Stomach (tissue), 9 donors: ENCODE data around the gene ABCA13. TPM values are rescaled to one million over a fixed set of nuclear protein-coding genes. Genes with fewer than 3 reads are reported as not detected.

ENCODE experiments used
- DNase-seq, 2 donors: peaks; one replicate each; pipeline versions ENCODE4 v3.0.0 to v3.0.0-alpha.2; 2013 to 2019
- H3K27ac ChIP-seq, 5 donors: fragments of 200-600 bp in 4 of 5; sonication (generic) in 4 of 5; one replicate each; pipeline ENCODE4 v1.5.1; 2013 to 2019; ENCODE audit warnings: mild to moderate bottlenecking in 1 of 5, moderate library complexity in 1 of 5
- H3K27me3 ChIP-seq, 3 donors: fragments of 200-600 bp; sonication (generic); one replicate each; pipeline ENCODE4 v1.5.1; 2017 to 2019; ENCODE audit warnings: mixed run types in 1 of 3
- H3K36me3 ChIP-seq, 4 donors: fragments of 200-600 bp; sonication (generic); 1 replicate in 3 of 4; 2 replicates in 1 of 4; pipeline ENCODE4 v1.5.1; 2016 to 2019
- H3K4me1 ChIP-seq, 4 donors: fragments of 200-600 bp; sonication (generic); one replicate each; pipeline ENCODE4 v1.5.1; 2016 to 2019
- H3K4me3 ChIP-seq, 4 donors: fragments of 200-600 bp; sonication (generic) in 3 of 4; one replicate each; pipeline ENCODE4 v1.5.1; 2016 to 2019; ENCODE audit warnings: mild to moderate bottlenecking in 1 of 4
- H3K9me3 ChIP-seq, 4 donors: fragments of 200-600 bp; sonication (generic); one replicate each; pipeline ENCODE4 v1.5.1; 2016 to 2019
- EP300 ChIP-seq: sonication (generic); formaldehyde crosslinking; IDR thresholded peaks from one replicate; pipeline ENCODE4 v1.6.1; 2017; ENCODE audit warnings: antibody characterized with exemption
- POLR2A ChIP-seq, 4 donors: fragments of 450-650 bp; IDR thresholded peaks; one replicate each; pipeline ENCODE4 v1.6.1; 2016; ENCODE audit warnings: antibody characterized with exemption in 4 of 4, control low read depth in 2 of 4, mild to moderate bottlenecking in 1 of 4, moderate library complexity in 1 of 4
- POLR2AphosphoS5 ChIP-seq, 3 donors: sonication (generic); formaldehyde crosslinking; IDR thresholded peaks; one replicate each; pipeline ENCODE4 v1.6.1; 2016; ENCODE audit warnings: antibody characterized with exemption in 3 of 3
- WGBS, 5 donors: extraction: QIAGEN DNeasy Blood & Tissue Kit in 3 of 5; methylation state at CpG; one replicate each; pipeline versions ENCODE4 v1.1.5 to v1.1.7; 2013 to 2018; 5-methylcytosine and 5-hydroxymethylcytosine counted together
- intact Hi-C: fragments of 100-400 bp; cut with DNase I; formaldehyde crosslinking; loops from one replicate; pipeline ENCODE4 v1.15.1; 2023; ENCODE audit warnings: low total_unique reads
- polyA plus RNA-seq, 3 donors: library from polyadenylated mRNA; stranded (reverse); fragments of 200-250 nt; gene quantifications; one replicate each; pipeline ENCODE4 v1.2.3, GENCODE V29; 2013
- total RNA-seq, 5 donors: library from RNA; depleted of rRNA; stranded (reverse); fragments of >200 nt; gene quantifications; one replicate each; pipeline versions ENCODE4 v1.1.0 to v1.2.3, GENCODE V29; 2014 to 2016
- TF ChIP-seq, protein P1 (sequence below), 7 experiments: fragments of 450-650 bp in 4 of 7; fragments of 200-600 bp in 3 of 7; sonication (generic) in 3 of 7; IDR thresholded peaks; one replicate each; pipeline ENCODE4 v1.5.1; 2016 to 2019; ENCODE audit warnings: antibody characterized with exemption in 7 of 7, control low read depth in 2 of 7, mild to moderate bottlenecking in 1 of 7
- donor health status: healthy with polysubstance abuse.
- donor health status: Bipolar disorder and iron deficiency.
- donor health status: healthy.

The ABCA13 gene
- total and polyA plus RNA-seq, 8 donors, result under 0.01 to 0.92 (median 0.50) TPM; not detected in 5

DNA sequence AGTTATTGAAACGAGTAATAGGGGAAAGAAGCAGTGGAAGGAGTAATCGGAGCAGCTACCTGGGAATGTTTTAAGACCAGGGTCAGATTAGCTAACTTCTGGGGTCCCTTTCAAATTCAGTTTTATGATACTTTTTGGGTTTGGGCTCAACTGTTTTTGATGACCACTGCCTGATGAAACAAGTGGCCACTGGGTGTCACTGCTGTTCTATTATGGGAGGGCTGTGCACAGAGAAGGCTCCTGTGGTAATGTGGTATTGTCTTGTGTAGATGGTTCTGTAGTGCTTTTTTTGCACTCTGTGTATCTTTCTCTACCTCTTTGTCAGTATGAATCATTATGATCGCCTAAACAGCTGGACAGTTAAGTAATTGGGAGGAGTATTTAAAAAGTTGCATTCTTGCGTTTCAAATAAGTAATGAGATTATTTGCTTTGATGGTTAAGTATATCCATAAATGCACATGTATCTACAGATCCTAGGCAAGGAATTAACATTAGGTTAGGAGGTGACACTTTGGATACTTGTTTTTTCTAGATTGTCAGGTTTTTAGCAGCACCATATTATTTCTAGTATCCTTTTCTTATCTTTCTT, 128.4 kb downstream of the ABCA13 start:
- peak in 1 of 2 donors; percentile 85 for DNase-seq

DNA sequence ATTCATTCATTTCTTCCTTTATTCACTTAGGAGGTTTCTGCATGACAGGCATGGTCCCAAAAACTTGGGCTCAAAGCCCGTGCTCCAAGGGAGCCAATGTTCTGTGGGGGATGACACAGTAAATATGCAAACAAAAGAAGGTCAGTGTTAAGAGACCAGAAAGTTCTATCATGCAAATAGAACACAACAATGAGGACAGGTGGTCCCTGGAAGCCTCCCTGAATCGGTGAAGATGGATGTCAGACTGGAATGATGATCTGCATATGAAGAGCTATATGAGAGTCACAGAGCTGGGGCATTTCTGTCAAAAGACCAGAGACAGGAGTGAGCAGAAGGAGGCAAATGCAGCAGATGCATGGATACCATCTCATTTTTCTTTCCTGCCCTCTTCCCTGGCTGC, 129.0 kb downstream of the ABCA13 start:
- Histone ChIP-seq H3K36me3 (no peaks in the 10 kb centered on the region), H3K27me3 (no peaks in the 10 kb centered on the region), H3K9me3 (no peaks in the 10 kb centered on the region), H3K27ac (no peak overlapping the region), H3K4me1 (no peaks in the 10 kb centered on the region), H3K4me3 (no peak overlapping the region)
- 25 to 38% (median 30%) methylated on average over 2 of the region's 2 CpGs for WGBS, 5 donors
- DNase-seq, result no peak
- intact Hi-C loops, result no loop called here
- no peak for TF ChIP-seq EP300
- no peak for TF ChIP-seq POLR2A (IDR thresholded peaks at IDR 0.05)
- no peak for TF ChIP-seq POLR2AphosphoS5 (IDR thresholded peaks at IDR 0.05)
- TF ChIP-seq, protein P1, sequence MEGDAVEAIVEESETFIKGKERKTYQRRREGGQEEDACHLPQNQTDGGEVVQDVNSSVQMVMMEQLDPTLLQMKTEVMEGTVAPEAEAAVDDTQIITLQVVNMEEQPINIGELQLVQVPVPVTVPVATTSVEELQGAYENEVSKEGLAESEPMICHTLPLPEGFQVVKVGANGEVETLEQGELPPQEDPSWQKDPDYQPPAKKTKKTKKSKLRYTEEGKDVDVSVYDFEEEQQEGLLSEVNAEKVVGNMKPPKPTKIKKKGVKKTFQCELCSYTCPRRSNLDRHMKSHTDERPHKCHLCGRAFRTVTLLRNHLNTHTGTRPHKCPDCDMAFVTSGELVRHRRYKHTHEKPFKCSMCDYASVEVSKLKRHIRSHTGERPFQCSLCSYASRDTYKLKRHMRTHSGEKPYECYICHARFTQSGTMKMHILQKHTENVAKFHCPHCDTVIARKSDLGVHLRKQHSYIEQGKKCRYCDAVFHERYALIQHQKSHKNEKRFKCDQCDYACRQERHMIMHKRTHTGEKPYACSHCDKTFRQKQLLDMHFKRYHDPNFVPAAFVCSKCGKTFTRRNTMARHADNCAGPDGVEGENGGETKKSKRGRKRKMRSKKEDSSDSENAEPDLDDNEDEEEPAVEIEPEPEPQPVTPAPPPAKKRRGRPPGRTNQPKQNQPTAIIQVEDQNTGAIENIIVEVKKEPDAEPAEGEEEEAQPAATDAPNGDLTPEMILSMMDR (IDR thresholded peaks at IDR 0.05), result no peak

More for the DNA sequence above, 128.4 kb downstream of the ABCA13 start:
- Histone ChIP-seq H3K36me3 (no peaks in the 10 kb centered on the region), H3K27me3 (no peaks in the 10 kb centered on the region), H3K9me3 (no peaks in the 10 kb centered on the region), H3K4me3 (no peak overlapping the region), H3K27ac (no peak overlapping the region), H3K4me1 (no peaks in the 10 kb centered on the region)
- TF ChIP-seq, protein P1 (IDR thresholded peaks at IDR 0.05), result peak in 5 of 7 experiments; percentile 23 to 36 (median 26)
- TF ChIP-seq POLR2A (IDR thresholded peaks at IDR 0.05), result no peak
- 23 to 35% (median 26%) methylated on average over 4 of the region's 4 CpGs for WGBS, 5 donors
- intact Hi-C loops, result no loop called here

DNA sequence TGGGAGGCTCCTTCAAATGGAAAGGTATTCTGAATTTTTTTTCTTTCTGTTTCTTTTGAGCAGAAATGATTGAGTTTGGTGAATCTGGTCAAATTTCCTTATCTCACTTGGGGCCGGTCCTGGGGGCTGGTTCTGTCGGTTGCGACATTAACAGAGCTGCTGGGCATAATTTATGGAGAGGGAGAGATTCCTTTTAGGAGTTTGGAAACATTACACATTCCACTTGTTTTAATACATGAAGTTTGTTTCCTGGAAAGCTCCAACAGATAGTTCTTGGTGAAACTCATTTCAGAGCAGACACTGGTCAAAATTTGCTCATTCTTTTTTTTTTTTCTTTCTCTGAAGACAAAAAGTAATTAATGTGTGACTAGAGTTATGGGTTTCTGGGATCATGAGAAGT, 129.9 kb downstream of the ABCA13 start:
- Histone ChIP-seq H3K4me3 (no peak overlapping the region), H3K4me1 (no peaks in the 10 kb centered on the region), H3K9me3 (no peaks in the 10 kb centered on the region), H3K27ac (no peak overlapping the region), H3K27me3 (no peaks in the 10 kb centered on the region), H3K36me3 (no peaks in the 10 kb centered on the region)
- intact Hi-C loops, result no loop called here
- TF ChIP-seq POLR2AphosphoS5 (IDR thresholded peaks at IDR 0.05) (no peak), EP300 (no peak), POLR2A (IDR thresholded peaks at IDR 0.05) (no peak)
- TF ChIP-seq, protein P1 (IDR thresholded peaks at IDR 0.05), result no peak
- no peak for DNase-seq
- 56 to 78% (median 62%) methylated on average over 3 of the region's 3 CpGs for WGBS, 5 donors

DNA sequence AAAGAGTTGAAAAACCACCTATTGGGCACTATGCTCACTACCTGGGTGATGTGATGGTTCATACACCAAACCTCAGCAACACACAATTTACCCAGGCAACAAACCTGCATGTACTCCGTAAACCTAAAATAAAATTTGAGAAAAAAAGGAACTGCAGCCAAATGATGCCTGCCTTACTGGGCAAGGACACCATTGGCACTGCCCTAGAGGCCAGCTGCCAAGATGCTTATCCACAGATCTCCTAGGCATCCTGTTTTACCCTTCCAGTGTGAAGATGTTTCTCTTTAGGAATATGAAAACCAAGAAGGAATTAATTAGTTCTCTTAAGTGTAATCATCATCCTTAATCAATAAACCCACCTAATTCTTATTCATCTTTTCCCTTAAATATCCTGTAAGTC, 133.4 kb downstream of the ABCA13 start:
- no peaks in the 10 kb centered on the region for H3K27me3 ChIP-seq
- WGBS, 5 donors, result 82 to 100% (median 91%) methylated on average over 1 of the region's 1 CpG
- H3K9me3 ChIP-seq, result no peaks in the 10 kb centered on the region
- no peak for DNase-seq
- no peaks in the 10 kb centered on the region for H3K36me3 ChIP-seq
- H3K4me3 ChIP-seq, result no peak overlapping the region
- no peaks in the 10 kb centered on the region for H3K4me1 ChIP-seq
- no peak for TF ChIP-seq EP300
- TF ChIP-seq, protein P1 (IDR thresholded peaks at IDR 0.05), result no peak
- no peak for TF ChIP-seq POLR2A (IDR thresholded peaks at IDR 0.05)
- no peak for TF ChIP-seq POLR2AphosphoS5 (IDR thresholded peaks at IDR 0.05)
- intact Hi-C loops, result no loop called here
- no peak overlapping the region for H3K27ac ChIP-seq
